Naive thymus-derived CD4-positive, alpha-beta T cell (primary cell): ENCODE results near the gene THSD4. TPM values are rescaled to one million over a fixed set of nuclear protein-coding genes. Genes with fewer than 3 reads are reported as not detected.

Experiments used
- ATAC-seq: fragments of 150-1000 bp; cut with Tn5 transposase; 2 replicates; pipeline ENCODE4 v1.10.0; 2021; ENCODE audit warnings: mild to moderate bottlenecking, moderate library complexity
- CTCF ChIA-PET: fragments of 350-600 bp; sonication (Branson Sonifier 250); formaldehyde crosslinking; loops from one replicate; lab custom pipeline; 2021; ENCODE audit warnings: antibody characterized with exemption; lab: Charles Lee
- POLR2A ChIA-PET: fragments of 350-600 bp; sonication (Branson Sonifier 250); formaldehyde crosslinking; loops from one replicate; lab custom pipeline; 2021; ENCODE audit warnings: antibody characterized with exemption, inconsistent platforms; lab: Charles Lee
- DNase-seq, 9 donors: peaks; one replicate each; pipeline versions ENCODE4 v3.0.0 to v3.0.0-alpha.2; 2020 to 2022; ENCODE audit warnings: mixed read lengths in 1 of 9
- H3K27ac ChIP-seq: one replicate; pipeline ENCODE4 v1.7.0; 2013; ENCODE audit warnings: mild to moderate bottlenecking, low read depth, low read length, moderate library complexity
- H3K27me3 ChIP-seq, 2 donors: one replicate each; pipeline ENCODE4 v1.7.0; 2013; ENCODE audit warnings: low read length in 2 of 2, mild to moderate bottlenecking in 2 of 2, moderate library complexity in 2 of 2; ENCODE audit not compliant: control insufficient read depth in 2 of 2, insufficient read depth in 2 of 2
- H3K36me3 ChIP-seq, 3 experiments: 1 replicate in 2 of 3; 2 replicates in 1 of 3; pipeline ENCODE4 v1.7.0; 2013; ENCODE audit warnings: low read length in 3 of 3, mild to moderate bottlenecking in 3 of 3, moderate library complexity in 1 of 3; ENCODE audit not compliant: insufficient read depth in 3 of 3, control insufficient read depth in 2 of 3
- H3K4me1 ChIP-seq, 2 donors: one replicate each; pipeline ENCODE4 v1.7.0; 2013; ENCODE audit warnings: low read length in 2 of 2, mild to moderate bottlenecking in 2 of 2, moderate library complexity in 1 of 2; ENCODE audit not compliant: control insufficient read depth in 2 of 2, insufficient read depth in 2 of 2
- H3K4me3 ChIP-seq: 2 replicates; pipeline ENCODE4 v1.7.0; 2013; ENCODE audit warnings: mild to moderate bottlenecking, low read length
- H3K9me3 ChIP-seq, 3 experiments: 1 replicate in 2 of 3; 2 replicates in 1 of 3; pipeline ENCODE4 v1.7.0; 2013; ENCODE audit warnings: low read length in 3 of 3; ENCODE audit not compliant: control insufficient read depth in 2 of 3
- H3K27ac Mint-ChIP-seq, 9 donors: one replicate each; pipeline ENCODE4 v1.8.0; 2020 to 2022; ENCODE audit warnings: mixed read lengths in 9 of 9, mild to moderate bottlenecking in 8 of 9, moderate library complexity in 5 of 9, inconsistent platforms in 2 of 9
- H3K27me3 Mint-ChIP-seq, 5 donors: one replicate each; pipeline ENCODE4 v1.8.0; 2021 to 2022; ENCODE audit warnings: mixed read lengths in 5 of 5, mild to moderate bottlenecking in 1 of 5
- H3K36me3 Mint-ChIP-seq, 5 donors: one replicate each; pipeline ENCODE4 v1.8.0; 2020 to 2022; ENCODE audit warnings: mixed read lengths in 5 of 5, mild to moderate bottlenecking in 3 of 5, inconsistent platforms in 1 of 5
- H3K4me1 Mint-ChIP-seq, 7 donors: one replicate each; pipeline ENCODE4 v1.8.0; 2020 to 2022; ENCODE audit warnings: mixed read lengths in 7 of 7, mild to moderate bottlenecking in 3 of 7, inconsistent platforms in 1 of 7
- H3K4me3 Mint-ChIP-seq, 10 donors: one replicate each; pipeline ENCODE4 v1.8.0; 2020 to 2022; ENCODE audit warnings: mild to moderate bottlenecking in 10 of 10, mixed read lengths in 10 of 10, moderate library complexity in 6 of 10, inconsistent platforms in 2 of 10
- H3K9me3 Mint-ChIP-seq, 11 donors: one replicate each; pipeline ENCODE4 v1.8.0; 2020 to 2022; ENCODE audit warnings: mixed read lengths in 11 of 11, mild to moderate bottlenecking in 4 of 11, inconsistent platforms in 1 of 11, moderate library complexity in 1 of 11
- intact Hi-C, 2 donors: fragments of 100-400 bp; cut with micrococcal nuclease; formaldehyde crosslinking; loops; one replicate each; pipeline ENCODE4 v1.15.1; 2023
- polyA plus RNA-seq, 2 donors: library from polyadenylated mRNA; unstranded; fragments of 300-500 nt; fragmentation: Illumina TruSeq; gene quantifications; one replicate each; pipeline ENCODE4 v1.2.3, GENCODE V29; 2021
- total RNA-seq, 6 experiments: library from RNA in 5 of 6; stranded (reverse) in 5 of 6; gene quantifications; 1 replicate in 5 of 6; 2 replicates in 1 of 6; pipeline ENCODE4 v1.2.3 and lab custom pipeline; 2021 to 2026

The THSD4 gene
- total and polyA plus RNA-seq, 7 experiments from 2014 or later, result not detected

- H3K27ac ChIP-seq, result no peak overlapping the region
- POLR2A ChIA-PET, result no interaction called here
- peaks cover 0 to 10% (median 4%) of the 10 kb centered on the region in 11 donors for H3K9me3 Mint-ChIP-seq
These were observed 276.3 kb downstream of the THSD4 start for GRCh38 chr15:71391421-71392088.

GRCh38 chr15:71392861-71393283 lies 277.6 kb downstream of the THSD4 start:
- H3K9me3 Mint-ChIP-seq, result peaks cover 0 to 10% (median 4%) of the 10 kb centered on the region in 11 donors
- H3K27me3 ChIP-seq, result peaks cover 0 to 3% of the 10 kb centered on the region in 2 donors
- CTCF ChIA-PET, result interaction anchor here (1.3 kb wide), 1 partner anchor 48 kb away, joined by 4 read pairs; no protein-coding TSS in a partner anchor
- H3K4me1 ChIP-seq, result no peaks in the 10 kb centered on the region
- ATAC-seq, result no peak
- H3K4me3 Mint-ChIP-seq, result no peak overlapping the region
- POLR2A ChIA-PET, result no interaction called here
- DNase-seq, result no peak
- H3K27ac ChIP-seq, result no peak overlapping the region
- no peak overlapping the region for H3K27ac Mint-ChIP-seq
- peaks cover 0 to 6% (median 0%) of the 10 kb centered on the region in 5 donors for H3K36me3 Mint-ChIP-seq
- intact Hi-C loops, result no loop called here
- H3K4me3 ChIP-seq, result no peak overlapping the region
- no peaks in the 10 kb centered on the region for H3K36me3 ChIP-seq
- H3K9me3 ChIP-seq, result no peaks in the 10 kb centered on the region
- H3K4me1 Mint-ChIP-seq, result peaks cover 0 to 5% (median 0%) of the 10 kb centered on the region in 7 donors
- peaks cover 13 to 40% (median 19%) of the 10 kb centered on the region in 5 donors for H3K27me3 Mint-ChIP-seq

More at GRCh38 chr15:71391421-71392088, 276.3 kb downstream of the THSD4 start:
- H3K4me3 Mint-ChIP-seq, result no peak overlapping the region
- H3K9me3 ChIP-seq, result no peaks in the 10 kb centered on the region
- H3K27me3 ChIP-seq, result peaks cover 0 to 3% of the 10 kb centered on the region in 2 donors
- H3K27ac Mint-ChIP-seq, result no peak overlapping the region
- ATAC-seq (no peak), DNase-seq (no peak)
- peaks cover 0 to 6% (median 0%) of the 10 kb centered on the region in 5 donors for H3K36me3 Mint-ChIP-seq
- no peak overlapping the region for H3K4me3 ChIP-seq
- intact Hi-C loops, result no loop called here
- H3K4me1 Mint-ChIP-seq, result peaks cover 0 to 9% (median 5%) of the 10 kb centered on the region in 7 donors
- H3K36me3 ChIP-seq, result no peaks in the 10 kb centered on the region
- H3K4me1 ChIP-seq, result no peaks in the 10 kb centered on the region
- CTCF ChIA-PET, result interaction anchor here (0.5 to 1.3 kb wide), 2 partner anchors 49 to 58 kb away, joined by 4 to 5 read pairs; no protein-coding TSS in a partner anchor
- H3K27me3 Mint-ChIP-seq, result peaks cover 13 to 43% (median 29%) of the 10 kb centered on the region in 5 donors

GRCh38 chr15:71393383-71393782 lies 278.1 kb downstream of the THSD4 start:
- Mint-ChIP-seq H3K36me3 (peaks cover 0 to 6% (median 0%) of the 10 kb centered on the region in 5 donors), H3K27me3 (peaks cover 10 to 43% (median 14%) of the 10 kb centered on the region in 5 donors), H3K4me1 (peaks cover 0 to 5% (median 0%) of the 10 kb centered on the region in 7 donors), H3K27ac (no peak overlapping the region), H3K4me3 (no peak overlapping the region), H3K9me3 (peaks cover 0 to 8% (median 4%) of the 10 kb centered on the region in 11 donors)
- Histone ChIP-seq H3K9me3 (no peaks in the 10 kb centered on the region), H3K4me1 (no peaks in the 10 kb centered on the region), H3K4me3 (no peak overlapping the region), H3K27me3 (peaks cover 0 to 3% of the 10 kb centered on the region in 2 donors), H3K27ac (no peak overlapping the region), H3K36me3 (no peaks in the 10 kb centered on the region)
- POLR2A ChIA-PET, result no interaction called here
- no peak for DNase-seq
- ATAC-seq, result no peak
- CTCF ChIA-PET, result no interaction called here
- intact Hi-C loops, result no loop called here

GRCh38 chr15:71396536-71397125 lies 281.4 kb downstream of the THSD4 start:
- Histone ChIP-seq H3K27ac (no peak overlapping the region), H3K27me3 (peaks cover 0 to 3% of the 10 kb centered on the region in 2 donors), H3K4me1 (no peaks in the 10 kb centered on the region), H3K4me3 (no peak overlapping the region), H3K9me3 (no peaks in the 10 kb centered on the region), H3K36me3 (no peaks in the 10 kb centered on the region)
- H3K4me1 Mint-ChIP-seq, result peaks cover 0 to 3% (median 0%) of the 10 kb centered on the region in 7 donors
- DNase-seq (no peak), ATAC-seq (no peak)
- no peaks in the 10 kb centered on the region for H3K9me3 Mint-ChIP-seq
- no peaks in the 10 kb centered on the region for H3K36me3 Mint-ChIP-seq
- ChIA-PET POLR2A (no interaction called here), CTCF (interaction anchor here (0.7 kb wide), 1 partner anchor 10 kb away, joined by 4 read pairs; no protein-coding TSS in a partner anchor)
- peaks cover 0 to 36% (median 4%) of the 10 kb centered on the region in 5 donors for H3K27me3 Mint-ChIP-seq
- intact Hi-C loops, result no loop called here
- no peak overlapping the region for H3K4me3 Mint-ChIP-seq
- no peak overlapping the region for H3K27ac Mint-ChIP-seq

DNA sequence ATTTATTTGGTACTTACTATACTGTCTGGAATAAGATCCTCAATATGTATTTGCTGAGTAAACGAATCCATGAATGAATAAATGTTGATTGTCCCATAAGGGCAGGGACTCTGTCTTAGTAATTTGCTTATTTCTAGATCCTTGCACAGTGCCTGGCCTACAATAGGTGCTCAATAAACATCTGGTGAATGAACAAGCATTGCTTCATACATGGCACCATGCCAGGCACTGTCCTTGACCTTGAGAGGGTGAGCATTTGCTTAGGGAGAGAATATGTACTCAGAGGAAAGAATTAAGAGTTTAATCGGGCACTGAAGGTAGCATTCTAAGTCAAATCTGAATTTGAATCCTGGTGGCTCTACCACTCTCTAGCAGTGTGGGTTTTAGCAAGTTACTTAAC lies 282.1 kb downstream of the THSD4 start:
- H3K4me1 ChIP-seq, result no peaks in the 10 kb centered on the region
- Mint-ChIP-seq H3K4me3 (no peak overlapping the region), H3K4me1 (peaks cover 0 to 3% (median 0%) of the 10 kb centered on the region in 7 donors), H3K9me3 (no peaks in the 10 kb centered on the region), H3K27me3 (peaks cover 0 to 32% (median 4%) of the 10 kb centered on the region in 5 donors), H3K27ac (no peak overlapping the region), H3K36me3 (no peaks in the 10 kb centered on the region)
- intact Hi-C loops, result no loop called here
- H3K27me3 ChIP-seq, result peaks cover 0 to 3% of the 10 kb centered on the region in 2 donors
- ATAC-seq, result no peak
- POLR2A ChIA-PET, result no interaction called here
- no peak overlapping the region for H3K4me3 ChIP-seq
- H3K27ac ChIP-seq, result no peak overlapping the region
- CTCF ChIA-PET, result no interaction called here
- no peak for DNase-seq
- no peaks in the 10 kb centered on the region for H3K9me3 ChIP-seq
- H3K36me3 ChIP-seq, result no peaks in the 10 kb centered on the region

DNA sequence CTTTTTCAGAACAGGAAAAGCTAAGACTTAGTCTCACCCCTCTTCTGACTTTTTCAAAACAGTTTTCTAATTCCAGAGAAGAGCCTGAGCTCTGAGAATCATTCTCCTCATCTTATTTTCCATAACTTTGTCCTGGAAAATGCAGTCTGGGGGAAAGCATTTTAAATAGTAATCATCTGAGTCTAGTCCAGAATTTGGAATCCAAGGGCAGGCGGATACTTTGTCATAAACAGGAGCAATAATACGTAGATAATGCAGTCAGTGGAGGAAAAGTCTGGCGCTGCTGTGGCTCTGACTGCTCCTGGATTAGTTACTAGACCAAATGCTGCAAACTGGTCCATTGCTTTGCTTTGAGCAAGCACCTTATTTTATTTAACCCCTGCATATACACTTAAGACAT lies 285.0 kb downstream of the THSD4 start:
- DNase-seq (no peak), ATAC-seq (no peak)
- Mint-ChIP-seq H3K4me3 (no peak overlapping the region), H3K4me1 (no peaks in the 10 kb centered on the region), H3K27me3 (peaks cover 0 to 20% (median 2%) of the 10 kb centered on the region in 5 donors), H3K36me3 (no peaks in the 10 kb centered on the region), H3K9me3 (no peaks in the 10 kb centered on the region), H3K27ac (no peak overlapping the region)
- no peaks in the 10 kb centered on the region for H3K4me1 ChIP-seq
- intact Hi-C loops, result no loop called here
- H3K36me3 ChIP-seq, result no peaks in the 10 kb centered on the region
- no peaks in the 10 kb centered on the region for H3K9me3 ChIP-seq
- ChIA-PET CTCF (interaction anchor here (0.7 kb wide), 1 partner anchor 1167 kb away, joined by 5 read pairs; no protein-coding TSS in a partner anchor), POLR2A (no interaction called here)
- no peak overlapping the region for H3K4me3 ChIP-seq
- no peaks in the 10 kb centered on the region for H3K27me3 ChIP-seq
- no peak overlapping the region for H3K27ac ChIP-seq
